K562 (cell line): ENCODE measurements around the gene ZNF514. TPM values are rescaled to one million over a fixed set of nuclear protein-coding genes. Genes with fewer than 3 reads are reported as not detected.

Source experiments
- ARID4B ChIP-seq: sonication (generic); formaldehyde crosslinking; IDR thresholded peaks from 2 replicates; pipeline ENCODE4 v1.8.0; 2022; ENCODE audit warnings: mild to moderate bottlenecking, missing genetic modification reagents
- CCAR2 ChIP-seq: fragments of 200-400 bp; formaldehyde crosslinking; IDR thresholded peaks from 2 replicates; pipeline ENCODE4 v1.6.1; 2017; ENCODE audit warnings: mild to moderate bottlenecking, low read depth, low read length
- EGR1 ChIP-seq: fragments of 450-650 bp; conservative IDR thresholded peaks from 2 replicates; pipeline ENCODE4 v1.6.1; 2017; ENCODE audit warnings: mild to moderate bottlenecking
- FOS ChIP-seq: IDR thresholded peaks from 3 replicates; pipeline ENCODE4 v1.6.1; 2011; ENCODE audit not compliant: insufficient read length; ENCODE audit errors: extremely low read depth
- NELFE ChIP-seq: IDR thresholded peaks from 2 replicates; pipeline ENCODE4 v1.6.1; 2011; ENCODE audit warnings: mild to moderate bottlenecking; ENCODE audit not compliant: insufficient read depth, insufficient read length
- PRMT5 ChIP-seq: sonication (generic); formaldehyde crosslinking; IDR thresholded peaks from 2 replicates; pipeline ENCODE4 v1.5.0; 2020; ENCODE audit warnings: missing genetic modification reagents
- SNIP1 ChIP-seq: fragments of 450-650 bp; IDR thresholded peaks from 2 replicates; pipeline ENCODE4 v1.7.1; 2017; ENCODE audit warnings: low read depth, mild to moderate bottlenecking
- TOE1 ChIP-seq, 2 experiments: fragments of 450-650 bp in 1 of 2; sonication (generic) in 1 of 2; formaldehyde crosslinking in 1 of 2; IDR thresholded peaks; 2 replicates each; pipeline versions ENCODE4 v1.7.1 to v1.8.0; 2016 to 2022; ENCODE audit warnings: borderline replicate concordance in 2 of 2, mild to moderate bottlenecking in 2 of 2, antibody characterized with exemption in 1 of 2, inconsistent platforms in 1 of 2, low read depth in 1 of 2, missing genetic modification reagents in 1 of 2, moderate library complexity in 1 of 2
- WHSC1 ChIP-seq: IDR thresholded peaks from one replicate; pipeline ENCODE4 v1.6.1; 2012; ENCODE audit warnings: low read length, control low read depth, inconsistent platforms
- ZFP36 ChIP-seq: fragments of 150-350 bp; IDR thresholded peaks from 2 replicates; pipeline ENCODE4 v1.6.1; 2018; ENCODE audit warnings: low read length, low read depth; ENCODE audit not compliant: partially characterized antibody
- ZNF316 ChIP-seq: fragments of 450-650 bp; IDR thresholded peaks from 2 replicates; pipeline ENCODE4 v1.6.1; 2016
- ZNF518B ChIP-seq: fragments of 250-450 bp; sonication (Bioruptor Pico); IDR thresholded peaks from 2 replicates; pipeline ENCODE4 v1.5.0; 2021; ENCODE audit warnings: mild to moderate bottlenecking, moderate library complexity
- polyA plus RNA-seq, 8 experiments: library from polyadenylated mRNA; depleted of rRNA in 4 of 8; stranded (reverse) in 5 of 8; unstranded in 3 of 8; fragments of >200 nt; fragmentation: Nextera tagmentation in 2 of 8; fragmentation: Illumina TruSeq in 1 of 8; extraction: Ambion mirVana in 2 of 8; extraction: Trizol in 1 of 8; gene quantifications; 2 replicates each; pipeline versions ENCODE4 v1.2.1 to v1.2.3, GENCODE V29; 2011 to 2014; ENCODE audit warnings: inconsistent platforms in 1 of 8, missing spikeins in 1 of 8
- total RNA-seq, 7 experiments: library from RNA; depleted of rRNA in 6 of 7; stranded (reverse); fragments of >200 nt in 6 of 7; fragmentation: Illumina TruSeq in 2 of 7; extraction: Trizol in 2 of 7; gene quantifications; 2 replicates each; pipeline versions ENCODE4 v1.2.1 to v1.2.3, GENCODE V29; 2011 to 2021; ENCODE audit warnings: low replicate concordance in 1 of 7
- TF ChIP-seq, protein P1 (sequence below): fragments of 200-800 bp; sonication (Bioruptor generic); IDR thresholded peaks from 2 replicates; pipeline ENCODE4 v1.6.1; 2016; ENCODE audit warnings: missing genetic modification characterization, missing compliant biosample characterization

Gene ZNF514
- total and polyA plus RNA-seq, 9 of the 15 experiments (the other 6 are each of a cell fraction or from before 2014, with no cell fraction given), result 7.5 to 17.7 (median 11.4) TPM

- TF ChIP-seq SNIP1 (no peak), ZFP36 (peak; percentile 98), PRMT5 (CRISPR knock-in tag) (no peak), EGR1 (peak; percentile 41), NELFE (no peak), TOE1 (IDR thresholded peaks at IDR 0.05; ENCODE audit: borderline replicate concordance) (0 out of 2 replicates have a peak, but pooled peaks have one; percentile 5), TOE1 (CRISPR knock-in tag; IDR thresholded peaks at IDR 0.05; ENCODE audit: borderline replicate concordance, low read depth) (no peak), WHSC1 (no peak), CCAR2 (no peak), ZNF518B (CRISPR knock-in tag) (no peak), ARID4B (CRISPR knock-in tag) (0 out of 2 replicates have a peak, but pooled peaks have one; percentile 38), FOS (no peak), ZNF316 (0 out of 2 replicates have a peak, but pooled peaks have one; percentile 26)
- TF ChIP-seq, protein P1, sequence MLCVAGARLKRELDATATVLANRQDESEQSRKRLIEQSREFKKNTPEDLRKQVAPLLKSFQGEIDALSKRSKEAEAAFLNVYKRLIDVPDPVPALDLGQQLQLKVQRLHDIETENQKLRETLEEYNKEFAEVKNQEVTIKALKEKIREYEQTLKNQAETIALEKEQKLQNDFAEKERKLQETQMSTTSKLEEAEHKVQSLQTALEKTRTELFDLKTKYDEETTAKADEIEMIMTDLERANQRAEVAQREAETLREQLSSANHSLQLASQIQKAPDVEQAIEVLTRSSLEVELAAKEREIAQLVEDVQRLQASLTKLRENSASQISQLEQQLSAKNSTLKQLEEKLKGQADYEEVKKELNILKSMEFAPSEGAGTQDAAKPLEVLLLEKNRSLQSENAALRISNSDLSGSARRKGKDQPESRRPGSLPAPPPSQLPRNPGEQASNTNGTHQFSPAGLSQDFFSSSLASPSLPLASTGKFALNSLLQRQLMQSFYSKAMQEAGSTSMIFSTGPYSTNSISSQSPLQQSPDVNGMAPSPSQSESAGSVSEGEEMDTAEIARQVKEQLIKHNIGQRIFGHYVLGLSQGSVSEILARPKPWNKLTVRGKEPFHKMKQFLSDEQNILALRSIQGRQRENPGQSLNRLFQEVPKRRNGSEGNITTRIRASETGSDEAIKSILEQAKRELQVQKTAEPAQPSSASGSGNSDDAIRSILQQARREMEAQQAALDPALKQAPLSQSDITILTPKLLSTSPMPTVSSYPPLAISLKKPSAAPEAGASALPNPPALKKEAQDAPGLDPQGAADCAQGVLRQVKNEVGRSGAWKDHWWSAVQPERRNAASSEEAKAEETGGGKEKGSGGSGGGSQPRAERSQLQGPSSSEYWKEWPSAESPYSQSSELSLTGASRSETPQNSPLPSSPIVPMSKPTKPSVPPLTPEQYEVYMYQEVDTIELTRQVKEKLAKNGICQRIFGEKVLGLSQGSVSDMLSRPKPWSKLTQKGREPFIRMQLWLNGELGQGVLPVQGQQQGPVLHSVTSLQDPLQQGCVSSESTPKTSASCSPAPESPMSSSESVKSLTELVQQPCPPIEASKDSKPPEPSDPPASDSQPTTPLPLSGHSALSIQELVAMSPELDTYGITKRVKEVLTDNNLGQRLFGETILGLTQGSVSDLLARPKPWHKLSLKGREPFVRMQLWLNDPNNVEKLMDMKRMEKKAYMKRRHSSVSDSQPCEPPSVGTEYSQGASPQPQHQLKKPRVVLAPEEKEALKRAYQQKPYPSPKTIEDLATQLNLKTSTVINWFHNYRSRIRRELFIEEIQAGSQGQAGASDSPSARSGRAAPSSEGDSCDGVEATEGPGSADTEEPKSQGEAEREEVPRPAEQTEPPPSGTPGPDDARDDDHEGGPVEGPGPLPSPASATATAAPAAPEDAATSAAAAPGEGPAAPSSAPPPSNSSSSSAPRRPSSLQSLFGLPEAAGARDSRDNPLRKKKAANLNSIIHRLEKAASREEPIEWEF, result no peak
Measured at GRCh38 chr2:95166065-95166763, 6.6 kb upstream of the ZNF514 start (continued).
